Putamen (tissue), 1 donor: ENCODE measurements around the gene NECTIN1.

ENCODE experiments used
- DNase-seq: peaks from one replicate; pipeline ENCODE4 v3.0.0-alpha.2; 2016; ENCODE audit warnings: low spot score

NECTIN1 gene

GRCh38 chr11:119729951-119730613 lies 1.1 kb upstream of the NECTIN1 start:
- DNase-seq: peak; percentile 66

GRCh38 chr11:119729581-119729927 lies 554 bp upstream of the NECTIN1 start:
- no peak for DNase-seq

GRCh38 chr11:119728211-119728626 lies 781 bp downstream of the NECTIN1 start:
- DNase-seq: no peak

GRCh38 chr11:119727523-119728151 lies 1.4 kb downstream of the NECTIN1 start:
- DNase-seq: no peak

- no peak for DNase-seq
Measured at GRCh38 chr11:119726585-119727522, 2.1 kb downstream of the NECTIN1 start.

GRCh38 chr11:119726150-119726553 lies 2.8 kb downstream of the NECTIN1 start:
- DNase-seq: no peak

- DNase-seq: no peak
Measured at GRCh38 chr11:119724956-119725355, 4.0 kb downstream of the NECTIN1 start.

GRCh38 chr11:119723952-119724325 lies 5.1 kb downstream of the NECTIN1 start:
- no peak for DNase-seq

GRCh38 chr11:119723243-119723951 lies 5.6 kb downstream of the NECTIN1 start:
- no peak for DNase-seq

- no peak for DNase-seq
Measured at GRCh38 chr11:119722281-119722794, 6.7 kb downstream of the NECTIN1 start.

- DNase-seq: no peak
Measured at GRCh38 chr11:119721129-119722120, 7.6 kb downstream of the NECTIN1 start.

GRCh38 chr11:119720311-119720913 lies 8.6 kb downstream of the NECTIN1 start:
- DNase-seq: no peak

GRCh38 chr11:119717839-119718534 lies 11.0 kb downstream of the NECTIN1 start:
- DNase-seq: no peak

- no peak for DNase-seq
Measured at GRCh38 chr11:119716582-119717498, 12.2 kb downstream of the NECTIN1 start.

GRCh38 chr11:119714590-119714989 lies 14.4 kb downstream of the NECTIN1 start:
- no peak for DNase-seq

GRCh38 chr11:119714189-119714588 lies 14.8 kb downstream of the NECTIN1 start:
- no peak for DNase-seq

GRCh38 chr11:119713359-119714040 lies 15.5 kb downstream of the NECTIN1 start:
- no peak for DNase-seq
